ENCODE measurements around the gene EPHA4. TPM values are rescaled to one million over a fixed set of nuclear protein-coding genes. Genes with fewer than 3 reads are reported as not detected.

EPHA4 gene
- 10 to 100 TPM in 1 of 2 donors, 1 to 10 TPM in 1; 8.0 to 13.8 TPM for total RNA-seq

GRCh38 chr2:221572219-221572820 is at the start of gene EPHA4:
EPHA4 (minus strand) TSS chr2:221572304; CDS start chr2:221572248, 56 bp downstream.
- peaks cover 34% of the 10 kb centered on the region for H3K36me3 Mint-ChIP-seq (ENCODE audit: low read depth)
- H3K9me3 Mint-ChIP-seq = no peaks in the 10 kb centered on the region

GRCh38 chr2:221618007-221618406 is 45.9 kb upstream of the EPHA4 start:
- H3K36me3 Mint-ChIP-seq (ENCODE audit: low read depth) = no peaks in the 10 kb centered on the region
- no peak overlapping the region for H3K27ac Mint-ChIP-seq
- no peak overlapping the region for H3K4me3 Mint-ChIP-seq
- H3K9me3 Mint-ChIP-seq = no peaks in the 10 kb centered on the region
- H3K4me1 Mint-ChIP-seq = no peaks in the 10 kb centered on the region
- ATAC-seq (replicated peaks) = no peak
- H3K27me3 Mint-ChIP-seq = peaks cover 4% of the 10 kb centered on the region

More at GRCh38 chr2:221572219-221572820, at the start of gene EPHA4:
- Mint-ChIP-seq H3K27me3 (peaks cover 29% of the 10 kb centered on the region), H3K27ac (peak within 1 kb of the TSS; percentile 83), H3K4me1 (peaks cover 26% of the 10 kb centered on the region), H3K4me3 (peak within 1 kb of the TSS; percentile 97)
- peak; percentile 86 for ATAC-seq (replicated peaks)

- no peaks in the 10 kb centered on the region for H3K9me3 Mint-ChIP-seq
- H3K27me3 Mint-ChIP-seq = peaks cover 5% of the 10 kb centered on the region
Observed at GRCh38 chr2:221616561-221616960, 44.5 kb upstream of the EPHA4 start.

GRCh38 chr2:221614274-221614673 is 42.2 kb upstream of the EPHA4 start:
- H3K36me3 Mint-ChIP-seq (ENCODE audit: low read depth) = no peaks in the 10 kb centered on the region
- H3K4me3 Mint-ChIP-seq = no peak overlapping the region
- no peaks in the 10 kb centered on the region for H3K4me1 Mint-ChIP-seq
- ATAC-seq (replicated peaks) = no peak
- H3K9me3 Mint-ChIP-seq = no peaks in the 10 kb centered on the region
- peaks cover 12% of the 10 kb centered on the region for H3K27me3 Mint-ChIP-seq
- H3K27ac Mint-ChIP-seq = no peak overlapping the region

More at GRCh38 chr2:221616561-221616960, 44.5 kb upstream of the EPHA4 start:
- Mint-ChIP-seq H3K36me3 (ENCODE audit: low read depth) (no peaks in the 10 kb centered on the region), H3K27ac (no peak overlapping the region), H3K4me1 (no peaks in the 10 kb centered on the region), H3K4me3 (no peak overlapping the region)
- no peak for ATAC-seq (replicated peaks)

- Mint-ChIP-seq H3K36me3 (ENCODE audit: low read depth) (no peaks in the 10 kb centered on the region), H3K4me3 (no peak overlapping the region), H3K9me3 (no peaks in the 10 kb centered on the region), H3K27ac (no peak overlapping the region), H3K4me1 (no peaks in the 10 kb centered on the region), H3K27me3 (peaks cover 12% of the 10 kb centered on the region)
- no peak for ATAC-seq (replicated peaks)
Observed at GRCh38 chr2:221612800-221613199, 40.7 kb upstream of the EPHA4 start.

- Mint-ChIP-seq H3K27me3 (peaks cover 12% of the 10 kb centered on the region), H3K4me1 (no peaks in the 10 kb centered on the region), H3K27ac (no peak overlapping the region), H3K9me3 (no peaks in the 10 kb centered on the region), H3K4me3 (no peak overlapping the region), H3K36me3 (ENCODE audit: low read depth) (no peaks in the 10 kb centered on the region)
- ATAC-seq (replicated peaks) = no peak
Observed at GRCh38 chr2:221612161-221612560, 40.1 kb upstream of the EPHA4 start.

- no peak for ATAC-seq (replicated peaks)
- Mint-ChIP-seq H3K36me3 (ENCODE audit: low read depth) (no peaks in the 10 kb centered on the region), H3K9me3 (no peaks in the 10 kb centered on the region), H3K4me1 (no peaks in the 10 kb centered on the region), H3K27ac (no peak overlapping the region), H3K27me3 (peaks cover 15% of the 10 kb centered on the region), H3K4me3 (no peak overlapping the region)
Observed at GRCh38 chr2:221610675-221611074, 38.6 kb upstream of the EPHA4 start.

- Mint-ChIP-seq H3K36me3 (ENCODE audit: low read depth) (no peaks in the 10 kb centered on the region), H3K27me3 (peaks cover 15% of the 10 kb centered on the region), H3K4me1 (no peaks in the 10 kb centered on the region), H3K4me3 (no peak overlapping the region), H3K9me3 (no peaks in the 10 kb centered on the region), H3K27ac (no peak overlapping the region)
- ATAC-seq (replicated peaks) = no peak
Observed at GRCh38 chr2:221610255-221610654, 38.2 kb upstream of the EPHA4 start.

GRCh38 chr2:221608442-221608841 is 36.3 kb upstream of the EPHA4 start:
- Mint-ChIP-seq H3K36me3 (ENCODE audit: low read depth) (no peaks in the 10 kb centered on the region), H3K9me3 (no peaks in the 10 kb centered on the region), H3K4me1 (no peaks in the 10 kb centered on the region), H3K27ac (no peak overlapping the region), H3K27me3 (peaks cover 15% of the 10 kb centered on the region), H3K4me3 (no peak overlapping the region)
- ATAC-seq (replicated peaks) = no peak

- ATAC-seq (replicated peaks) = no peak
- H3K4me1 Mint-ChIP-seq = no peaks in the 10 kb centered on the region
- no peak overlapping the region for H3K27ac Mint-ChIP-seq
- no peaks in the 10 kb centered on the region for H3K9me3 Mint-ChIP-seq
- no peaks in the 10 kb centered on the region for H3K36me3 Mint-ChIP-seq (ENCODE audit: low read depth)
- no peak overlapping the region for H3K4me3 Mint-ChIP-seq
- peaks cover 11% of the 10 kb centered on the region for H3K27me3 Mint-ChIP-seq
Observed at GRCh38 chr2:221606424-221606823, 34.3 kb upstream of the EPHA4 start.

GRCh38 chr2:221605751-221606240 is 33.7 kb upstream of the EPHA4 start:
- H3K27ac Mint-ChIP-seq = no peak overlapping the region
- peaks cover 7% of the 10 kb centered on the region for H3K27me3 Mint-ChIP-seq
- H3K4me3 Mint-ChIP-seq = no peak overlapping the region
- H3K36me3 Mint-ChIP-seq (ENCODE audit: low read depth) = no peaks in the 10 kb centered on the region
- no peaks in the 10 kb centered on the region for H3K4me1 Mint-ChIP-seq
- H3K9me3 Mint-ChIP-seq = no peaks in the 10 kb centered on the region
- no peak for ATAC-seq (replicated peaks)

- H3K4me3 Mint-ChIP-seq = no peak overlapping the region
- no peaks in the 10 kb centered on the region for H3K36me3 Mint-ChIP-seq (ENCODE audit: low read depth)
- no peak overlapping the region for H3K27ac Mint-ChIP-seq
Observed at GRCh38 chr2:221602938-221603337, 30.8 kb upstream of the EPHA4 start.

GRCh38 chr2:221601376-221601775 is 29.3 kb upstream of the EPHA4 start:
- Mint-ChIP-seq H3K9me3 (no peaks in the 10 kb centered on the region), H3K27ac (no peak overlapping the region), H3K36me3 (ENCODE audit: low read depth) (no peaks in the 10 kb centered on the region), H3K27me3 (peaks cover 9% of the 10 kb centered on the region), H3K4me3 (no peak overlapping the region), H3K4me1 (no peaks in the 10 kb centered on the region)
- ATAC-seq (replicated peaks) = no peak

More at GRCh38 chr2:221602938-221603337, 30.8 kb upstream of the EPHA4 start:
- H3K4me1 Mint-ChIP-seq = no peaks in the 10 kb centered on the region
- ATAC-seq (replicated peaks) = no peak
- H3K9me3 Mint-ChIP-seq = no peaks in the 10 kb centered on the region
- H3K27me3 Mint-ChIP-seq = peaks cover 9% of the 10 kb centered on the region

- Mint-ChIP-seq H3K27ac (no peak overlapping the region), H3K9me3 (no peaks in the 10 kb centered on the region), H3K36me3 (ENCODE audit: low read depth) (no peaks in the 10 kb centered on the region), H3K27me3 (peaks cover 5% of the 10 kb centered on the region), H3K4me1 (no peaks in the 10 kb centered on the region), H3K4me3 (no peak overlapping the region)
- ATAC-seq (replicated peaks) = no peak
Observed at GRCh38 chr2:221600388-221600787, 28.3 kb upstream of the EPHA4 start.

- H3K4me3 Mint-ChIP-seq = no peak overlapping the region
- peaks cover 11% of the 10 kb centered on the region for H3K27me3 Mint-ChIP-seq
- H3K4me1 Mint-ChIP-seq = no peaks in the 10 kb centered on the region
- H3K36me3 Mint-ChIP-seq (ENCODE audit: low read depth) = no peaks in the 10 kb centered on the region
- H3K27ac Mint-ChIP-seq = no peak overlapping the region
- no peak for ATAC-seq (replicated peaks)
- H3K9me3 Mint-ChIP-seq = no peaks in the 10 kb centered on the region
Observed at GRCh38 chr2:221596192-221596591, 24.1 kb upstream of the EPHA4 start.

Data from activated T-helper 17 cell treated with anti-CD3 and anti-CD28 coated beads, Interleukin-2, amount 50 U/mL, for 72 hours (primary cell).